Osteocyte (in vitro differentiated cells): Measurements from ENCODE around the gene RAD52. TPM values are rescaled to one million over a fixed set of nuclear protein-coding genes. Genes with fewer than 3 reads are reported as not detected.
"Not testable (repeated sequence)": the region's sequence is repeated elsewhere in the genome, so short reads cannot be mapped to it uniquely, and the experiment has no call there.

Source experiments
- DNase-seq: peaks from one replicate; pipeline ENCODE4 v3.0.0; 2021; ENCODE audit warnings: mixed read lengths; ENCODE audit not compliant: unreplicated experiment; ENCODE audit errors: extremely low spot score
- H3K27ac Mint-ChIP-seq: one replicate; pipeline ENCODE4 v1.8.0; 2021; ENCODE audit warnings: mild to moderate bottlenecking, mixed read lengths; ENCODE audit not compliant: unreplicated experiment
- H3K27me3 Mint-ChIP-seq: one replicate; pipeline ENCODE4 v1.8.0; 2021; ENCODE audit warnings: mixed read lengths; ENCODE audit not compliant: unreplicated experiment
- H3K36me3 Mint-ChIP-seq: one replicate; pipeline ENCODE4 v1.8.0; 2021; ENCODE audit warnings: mixed read lengths; ENCODE audit not compliant: unreplicated experiment
- H3K4me1 Mint-ChIP-seq: one replicate; pipeline ENCODE4 v1.8.0; 2021; ENCODE audit warnings: mixed read lengths; ENCODE audit not compliant: unreplicated experiment
- H3K4me3 Mint-ChIP-seq: one replicate; pipeline ENCODE4 v1.8.0; 2021; ENCODE audit warnings: mild to moderate bottlenecking, moderate library complexity, mixed read lengths; ENCODE audit not compliant: unreplicated experiment
- H3K9me3 Mint-ChIP-seq: one replicate; pipeline ENCODE4 v1.8.0; 2021; ENCODE audit warnings: mixed read lengths; ENCODE audit not compliant: unreplicated experiment
- CTCF ChIP-seq: fragments of 200-600 bp; sonication (generic); IDR thresholded peaks from 2 replicates; pipeline ENCODE4 v1.5.0; 2021; ENCODE audit warnings: antibody characterized with exemption, mild to moderate bottlenecking, moderate library complexity
- total RNA-seq: library from RNA; stranded (reverse); gene quantifications from 2 replicates; pipeline ENCODE4 v1.2.1, GENCODE V29; 2021

The RAD52 gene
- total RNA-seq, 1 donor from 2014 or later, result 17.8 TPM

- H3K36me3 Mint-ChIP-seq, result peaks cover 18% of the 10 kb centered on the region
- H3K4me1 Mint-ChIP-seq, result peaks cover 16% of the 10 kb centered on the region
- no peak for TF ChIP-seq CTCF
- H3K9me3 Mint-ChIP-seq, result no peaks in the 10 kb centered on the region
- no peaks in the 10 kb centered on the region for H3K27me3 Mint-ChIP-seq
- H3K27ac Mint-ChIP-seq, result no peak overlapping the region
- H3K4me3 Mint-ChIP-seq, result no peak overlapping the region
- no peak for DNase-seq
These were observed 5.3 kb downstream of the RAD52 start for GRCh38 chr12:944211-944610.

GRCh38 chr12:943051-943450 is 6.4 kb downstream of the RAD52 start:
- Mint-ChIP-seq H3K36me3 (peaks cover 20% of the 10 kb centered on the region), H3K4me1 (peaks cover 5% of the 10 kb centered on the region), H3K27me3 (no peaks in the 10 kb centered on the region), H3K27ac (no peak overlapping the region), H3K9me3 (no peaks in the 10 kb centered on the region), H3K4me3 (no peak overlapping the region)
- DNase-seq, result no peak
- TF ChIP-seq CTCF, result no peak

- TF ChIP-seq CTCF, result no peak
- DNase-seq, result no peak
- no peak overlapping the region for H3K27ac Mint-ChIP-seq
- peaks cover 18% of the 10 kb centered on the region for H3K36me3 Mint-ChIP-seq
- no peaks in the 10 kb centered on the region for H3K27me3 Mint-ChIP-seq
- no peaks in the 10 kb centered on the region for H3K4me1 Mint-ChIP-seq
- H3K9me3 Mint-ChIP-seq, result no peaks in the 10 kb centered on the region
- H3K4me3 Mint-ChIP-seq, result no peak overlapping the region
These were observed 10.7 kb downstream of the RAD52 start for GRCh38 chr12:938810-939209.

- H3K36me3 Mint-ChIP-seq, result peaks cover 17% of the 10 kb centered on the region
These were observed 12.8 kb downstream of the RAD52 start for GRCh38 chr12:936377-937345.

GRCh38 chr12:935891-936290 is 13.6 kb downstream of the RAD52 start:
- H3K27me3 Mint-ChIP-seq, H3K9me3 Mint-ChIP-seq, H3K27ac Mint-ChIP-seq, H3K4me1 Mint-ChIP-seq, DNase-seq, H3K4me3 Mint-ChIP-seq: not testable (repeated sequence)
- peaks cover 22% of the 10 kb centered on the region for H3K36me3 Mint-ChIP-seq

More at GRCh38 chr12:936377-937345, 12.8 kb downstream of the RAD52 start:
- no peaks in the 10 kb centered on the region for H3K4me1 Mint-ChIP-seq
- H3K4me3 Mint-ChIP-seq, result no peak overlapping the region
- no peaks in the 10 kb centered on the region for H3K27me3 Mint-ChIP-seq
- TF ChIP-seq CTCF, result no peak
- DNase-seq, result no peak
- no peaks in the 10 kb centered on the region for H3K9me3 Mint-ChIP-seq
- no peak overlapping the region for H3K27ac Mint-ChIP-seq
